G401 (cell line): ENCODE measurements around the gene RFT1. TPM values are rescaled to one million over a fixed set of nuclear protein-coding genes. Genes with fewer than 3 reads are reported as not detected.

Experiments used
- DNase-seq: peaks from one replicate; pipeline ENCODE4 v3.0.0-alpha.2; 2015; ENCODE audit warnings: low spot score
- in situ Hi-C: cut with HindIII; loops from 2 replicates; pipeline ENCODE4 v1.10.0; 2016; ENCODE audit warnings: low sequenced_read_pairs, mixed read lengths
- total RNA-seq: library from RNA; depleted of rRNA; stranded (reverse); fragments of >200 nt; shearing (Covaris generic); gene quantifications from 2 replicates; pipeline ENCODE4 v1.2.3, GENCODE V29; 2014

RFT1 gene
- total RNA-seq, 1 experiment from 2014 or later, result 13.6 TPM

GRCh38 chr3:53166206-53166605, 36.0 kb upstream of the RFT1 start:
- in situ Hi-C loops, result no loop called here
- no peak for DNase-seq

GRCh38 chr3:53164911-53165310, 34.7 kb upstream of the RFT1 start:
- no peak for DNase-seq
- in situ Hi-C loops, result no loop called here

- in situ Hi-C loops, result no loop called here
- no peak for DNase-seq
Observed at GRCh38 chr3:53163444-53164387, 33.5 kb upstream of the RFT1 start.

- in situ Hi-C loops, result no loop called here
- DNase-seq, result no peak
Observed at GRCh38 chr3:53162672-53163443, 32.6 kb upstream of the RFT1 start.

- no peak for DNase-seq
- in situ Hi-C loops, result no loop called here
Observed at GRCh38 chr3:53161820-53162671, 31.8 kb upstream of the RFT1 start.

GRCh38 chr3:53161450-53161819, 31.2 kb upstream of the RFT1 start:
- DNase-seq, result no peak
- in situ Hi-C loops, result no loop called here

GRCh38 chr3:53160660-53161449, 30.6 kb upstream of the RFT1 start, which contains the start of gene PRKCD:
Gene PRKCD, plus strand, starts transcription at chr3:53161209. Its CDS starts 17,214 bp downstream, at chr3:53178423.
- DNase-seq, result peak; percentile 73
- in situ Hi-C loops, result no loop called here

- DNase-seq, result no peak
- in situ Hi-C loops, result no loop called here
Observed at GRCh38 chr3:53160061-53160659, 29.9 kb upstream of the RFT1 start.

- in situ Hi-C loops, result no loop called here
- DNase-seq, result no peak
Observed at GRCh38 chr3:53159156-53160060, 29.2 kb upstream of the RFT1 start.

- no peak for DNase-seq
- in situ Hi-C loops, result no loop called here
Observed at GRCh38 chr3:53158765-53159155, 28.5 kb upstream of the RFT1 start.

GRCh38 chr3:53157974-53158580, 27.8 kb upstream of the RFT1 start:
- DNase-seq, result no peak
- in situ Hi-C loops, result no loop called here

- in situ Hi-C loops, result no loop called here
- DNase-seq, result no peak
Observed at GRCh38 chr3:53156368-53156834, 26.2 kb upstream of the RFT1 start.

GRCh38 chr3:53155760-53156159, 25.5 kb upstream of the RFT1 start:
- DNase-seq, result no peak
- in situ Hi-C loops, result no loop called here

- no peak for DNase-seq
- in situ Hi-C loops, result no loop called here
Observed at GRCh38 chr3:53154881-53155285, 24.6 kb upstream of the RFT1 start.

GRCh38 chr3:53153980-53154379, 23.7 kb upstream of the RFT1 start:
- DNase-seq, result no peak
- in situ Hi-C loops, result no loop called here

- in situ Hi-C loops, result no loop called here
- no peak for DNase-seq
Observed at GRCh38 chr3:53153264-53153823, 23.1 kb upstream of the RFT1 start.
